NOMO-1 treated with DMSO at 0.1 percent for 48 hours (cell line): ENCODE measurements around the gene RAB3IL1.

Experiments used
- DNase-seq: peaks from one replicate; lab custom pipeline; 2025; ENCODE audit not compliant: unreplicated experiment; lab: John Stamatoyannopoulos, UW

RAB3IL1 gene

DNA sequence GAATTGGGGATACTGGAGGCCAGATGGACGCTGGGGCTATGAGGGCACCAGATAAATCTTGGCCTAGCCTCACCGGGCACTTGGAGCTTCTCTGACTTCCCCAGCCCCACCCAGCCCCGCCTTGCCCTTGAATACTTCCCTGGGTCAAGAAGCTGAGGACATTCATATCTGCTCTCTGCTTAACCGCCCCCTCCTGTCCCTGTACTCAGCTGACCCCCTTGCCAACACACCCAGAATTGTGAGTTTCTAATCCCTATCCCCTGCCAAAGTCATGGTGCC, 48.0 kb downstream of the RAB3IL1 start:
- no peak for DNase-seq

DNA sequence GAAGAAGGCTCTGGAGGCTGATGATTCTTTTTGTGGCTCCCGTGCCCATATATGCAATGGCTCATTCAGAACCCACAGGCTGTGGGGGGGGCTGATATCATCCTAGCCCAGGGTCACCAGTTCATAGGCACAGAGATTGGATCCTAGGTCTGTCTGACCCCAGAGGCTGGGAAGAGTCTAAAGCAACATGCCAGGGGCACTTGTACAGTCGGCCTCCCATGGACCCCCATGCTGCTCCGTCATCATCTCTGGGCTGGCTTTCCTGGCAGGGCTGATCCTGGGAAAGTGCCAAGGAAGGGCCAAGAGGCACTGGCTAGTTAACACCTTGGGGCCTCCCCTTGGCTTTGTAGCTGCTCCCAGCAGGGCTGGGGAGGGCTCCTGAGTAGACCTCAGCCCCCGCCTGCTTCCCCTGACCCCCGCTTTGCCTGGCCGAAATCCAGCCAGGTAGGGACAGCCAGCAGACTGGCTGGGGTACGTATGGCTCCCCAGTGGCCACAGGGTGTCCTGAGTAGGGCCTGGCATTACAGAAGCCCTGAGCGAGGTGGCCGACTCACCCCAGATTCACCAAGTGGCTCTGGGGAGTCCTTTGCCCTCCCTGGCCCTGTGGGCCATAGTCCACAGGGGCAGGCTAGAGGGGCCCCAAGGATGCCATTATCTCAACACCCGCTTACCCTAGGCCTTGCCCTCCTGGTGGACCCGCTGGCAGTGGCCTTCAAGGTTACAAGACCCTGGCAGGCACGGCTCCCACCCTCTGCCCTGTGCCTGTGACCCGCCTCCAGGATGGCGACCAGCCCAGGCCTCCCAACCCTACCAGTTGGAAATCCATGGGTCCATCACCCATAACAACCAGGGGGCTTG, 48.6 kb downstream of the RAB3IL1 start:
- DNase-seq: no peak

DNA sequence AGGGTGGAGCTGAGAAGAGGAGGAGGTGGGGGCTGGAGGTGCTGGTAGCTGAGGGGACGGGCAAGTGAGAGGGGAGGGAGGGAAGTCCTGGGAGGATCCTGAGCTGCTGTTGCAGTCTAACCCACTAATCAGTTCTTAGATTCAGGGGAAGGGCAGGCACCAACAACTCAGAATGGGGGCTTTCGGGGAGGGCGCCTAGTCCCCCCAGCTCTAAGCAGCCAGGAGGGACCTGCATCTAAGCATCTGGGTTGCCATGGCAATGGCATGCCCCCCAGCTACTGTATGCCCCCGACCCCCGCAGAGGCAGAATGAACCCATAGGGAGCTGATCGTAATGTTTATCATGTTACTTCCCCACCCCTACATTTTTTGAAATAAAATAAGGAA, 50.4 kb downstream of the RAB3IL1 start:
- DNase-seq: no peak

DNA sequence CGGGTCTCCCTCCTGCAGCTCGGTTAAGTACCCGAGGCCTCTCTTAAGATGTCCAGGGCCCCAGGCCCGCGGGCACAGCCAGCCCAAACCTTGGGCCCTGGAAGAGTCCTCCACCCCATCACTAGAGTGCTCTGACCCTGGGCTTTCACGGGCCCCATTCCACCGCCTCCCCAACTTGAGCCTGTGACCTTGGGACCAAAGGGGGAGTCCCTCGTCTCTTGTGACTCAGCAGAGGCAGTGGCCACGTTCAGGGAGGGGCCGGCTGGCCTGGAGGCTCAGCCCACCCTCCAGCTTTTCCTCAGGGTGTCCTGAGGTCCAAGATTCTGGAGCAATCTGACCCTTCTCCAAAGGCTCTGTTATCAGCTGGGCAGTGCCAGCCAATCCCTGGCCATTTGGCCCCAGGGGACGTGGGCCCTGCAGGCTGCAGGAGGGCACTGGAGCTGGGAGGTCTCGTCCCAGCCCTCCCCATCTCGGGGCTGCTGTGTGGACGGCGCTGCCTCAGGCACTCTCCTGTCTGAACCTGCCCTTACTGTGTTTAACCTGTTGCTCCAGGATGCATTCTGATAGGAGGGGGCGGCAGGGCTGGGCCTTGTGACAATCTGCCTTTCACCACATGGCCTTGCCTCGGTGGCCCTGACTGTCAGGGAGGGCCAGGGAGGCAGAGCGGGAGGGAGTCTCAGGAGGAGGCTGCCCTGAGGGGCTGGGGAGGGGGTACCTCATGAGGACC, 51.0 kb downstream of the RAB3IL1 start:
- no peak for DNase-seq

DNA sequence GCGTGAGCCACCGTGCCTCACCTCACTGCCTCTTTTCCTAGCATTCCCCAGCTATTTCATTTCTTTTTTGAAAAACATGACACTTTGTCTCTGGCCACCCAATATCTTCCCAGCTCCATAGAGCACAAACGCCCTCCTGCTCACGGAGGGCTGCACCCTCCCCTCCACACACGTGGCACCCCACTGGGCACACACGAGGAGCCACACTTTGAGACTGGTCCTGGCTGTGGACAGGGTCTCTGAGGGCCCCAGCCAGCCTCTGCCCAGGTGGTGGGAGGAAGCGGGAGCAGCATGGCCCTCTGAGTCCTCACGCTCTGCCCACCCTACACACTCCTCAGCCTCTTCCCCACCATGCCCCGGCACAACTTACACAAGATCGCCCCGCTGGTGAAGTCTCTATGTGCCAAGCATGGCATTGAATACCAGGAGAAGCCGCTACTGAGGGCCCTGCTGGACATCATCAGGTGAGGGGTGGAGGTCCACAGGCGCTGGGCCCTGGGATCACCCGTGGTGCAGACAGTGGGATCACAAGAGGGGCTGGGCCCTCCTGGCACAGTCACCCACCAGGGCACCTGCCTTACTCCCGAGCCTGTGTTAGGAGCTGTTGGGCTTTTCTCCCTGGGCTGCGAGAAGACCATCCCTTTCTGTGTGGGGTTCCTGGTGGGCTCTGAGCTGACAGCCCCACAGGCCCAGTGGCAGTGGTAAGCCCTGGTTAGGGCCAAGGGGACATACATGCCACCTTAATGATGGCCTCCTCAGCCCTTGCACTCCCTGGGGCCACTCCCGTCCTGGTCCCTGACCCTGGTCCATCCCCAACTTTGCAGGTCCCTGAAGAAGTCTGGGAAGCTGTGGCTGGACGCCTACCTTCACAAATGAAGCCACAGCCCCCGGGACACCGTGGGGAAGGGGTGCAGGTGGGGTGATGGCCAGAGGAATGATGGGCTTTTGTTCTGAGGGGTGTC, 52.3 kb downstream of the RAB3IL1 start:
- no peak for DNase-seq

- DNase-seq: no peak
These were observed 53.8 kb downstream of the RAB3IL1 start for GRCh38 chr11:61863548-61864081.

DNA sequence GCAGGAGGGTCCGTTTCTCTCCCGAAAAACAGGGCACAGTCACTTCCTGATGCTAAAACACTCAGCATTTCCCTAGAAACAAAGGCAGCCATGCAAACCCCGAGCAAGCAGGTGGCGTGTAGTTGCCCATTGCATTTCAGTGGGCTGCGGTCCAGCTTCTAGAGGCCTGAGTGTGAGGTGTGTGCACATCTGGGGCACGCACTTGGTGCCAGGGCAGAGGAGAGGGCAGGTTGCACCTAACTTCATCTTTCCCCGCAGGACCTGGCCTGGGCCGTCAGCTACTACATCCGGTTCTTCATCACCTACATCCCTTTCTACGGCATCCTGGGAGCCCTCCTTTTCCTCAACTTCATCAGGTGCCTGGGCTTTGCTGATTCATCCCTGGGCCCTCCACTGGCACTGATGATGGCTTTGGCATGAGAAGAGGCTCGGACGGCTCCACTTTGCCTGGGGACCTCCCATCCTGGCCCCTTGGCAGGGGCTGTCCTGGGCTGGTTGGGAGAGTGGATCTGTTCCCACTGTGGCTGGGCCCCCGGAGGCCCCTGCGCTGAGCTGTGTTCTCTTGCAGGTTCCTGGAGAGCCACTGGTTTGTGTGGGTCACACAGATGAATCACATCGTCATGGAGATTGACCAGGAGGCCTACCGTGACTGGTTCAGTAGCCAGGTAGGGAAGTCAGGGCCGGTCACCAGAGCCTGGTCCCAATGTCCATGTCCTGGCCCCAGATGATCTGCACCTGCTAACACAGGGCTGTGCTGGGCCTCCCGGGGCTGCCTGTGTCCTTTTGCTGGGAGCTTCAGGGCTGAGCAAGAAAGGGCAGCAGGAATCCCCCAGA, 54.4 kb downstream of the RAB3IL1 start:
- DNase-seq: no peak

GRCh38 chr11:61861634-61862033, 55.7 kb downstream of the RAB3IL1 start:
- no peak for DNase-seq

- no peak for DNase-seq
These were observed 57.1 kb downstream of the RAB3IL1 start for GRCh38 chr11:61860054-61860903.

GRCh38 chr11:61855939-61856680, 61.3 kb downstream of the RAB3IL1 start:
- no peak for DNase-seq

DNA sequence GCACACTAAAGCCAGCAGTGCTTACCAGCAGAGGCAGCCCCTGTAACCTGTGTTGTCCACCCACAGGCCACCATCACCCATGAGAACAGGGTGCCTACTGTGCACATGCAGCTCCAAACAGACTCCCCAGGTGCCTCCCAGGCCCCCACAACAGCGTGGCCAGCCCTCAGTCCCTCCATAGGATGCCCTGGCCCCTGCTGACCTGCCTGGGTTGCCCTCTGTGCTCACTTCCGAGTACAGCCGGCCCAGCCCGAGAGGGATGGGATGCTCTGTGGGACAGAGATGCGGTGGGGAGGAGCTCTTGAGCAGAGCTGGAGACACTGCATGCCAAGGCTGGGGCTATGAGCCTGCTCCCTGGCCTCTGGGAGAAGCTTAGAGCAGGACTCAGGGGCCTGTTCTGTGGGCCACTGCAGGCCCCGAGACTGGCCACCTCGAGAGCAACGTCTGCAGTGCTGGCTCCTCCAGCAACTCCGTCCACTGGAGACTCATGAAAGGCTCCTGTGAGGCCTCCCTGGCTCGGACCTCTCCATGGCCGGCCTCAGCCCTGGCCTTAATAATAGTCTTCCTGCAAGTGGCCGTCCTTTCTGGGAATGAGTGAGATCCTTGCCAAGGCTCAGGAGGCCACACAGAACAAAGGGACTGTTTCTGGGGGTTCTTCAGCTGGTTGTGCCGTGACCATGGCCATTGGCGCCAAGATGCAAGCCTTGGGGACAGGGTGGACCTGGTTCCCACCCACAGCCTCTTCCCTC, 62.2 kb downstream of the RAB3IL1 start:
- no peak for DNase-seq

- no peak for DNase-seq
These were observed 63.0 kb downstream of the RAB3IL1 start for GRCh38 chr11:61854206-61854895.

DNA sequence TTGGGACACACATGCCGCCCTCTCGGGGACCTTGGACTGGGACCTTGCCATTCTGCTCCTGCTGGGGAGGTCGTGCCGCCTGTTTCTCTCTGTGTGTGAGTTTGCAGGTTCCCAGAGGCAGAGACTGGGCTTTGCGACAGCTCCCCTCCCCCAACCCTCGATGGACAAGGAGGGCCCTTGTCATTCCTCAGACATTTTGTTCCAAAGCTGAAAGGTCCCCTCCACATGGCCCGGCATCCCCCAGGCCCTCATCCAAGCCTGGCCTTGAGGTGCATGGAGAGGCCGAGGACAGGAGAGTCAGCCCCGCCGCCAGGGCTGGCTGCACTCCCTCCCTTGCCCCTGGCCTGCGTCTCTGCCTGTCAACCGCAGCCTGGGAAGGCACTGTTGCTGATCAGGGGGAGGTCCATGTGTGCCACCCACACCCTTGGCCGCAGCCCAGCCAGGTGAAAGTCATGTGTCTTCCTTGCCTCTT, 63.6 kb downstream of the RAB3IL1 start:
- DNase-seq: no peak

GRCh38 chr11:61851900-61852295, 65.5 kb downstream of the RAB3IL1 start:
- no peak for DNase-seq

DNA sequence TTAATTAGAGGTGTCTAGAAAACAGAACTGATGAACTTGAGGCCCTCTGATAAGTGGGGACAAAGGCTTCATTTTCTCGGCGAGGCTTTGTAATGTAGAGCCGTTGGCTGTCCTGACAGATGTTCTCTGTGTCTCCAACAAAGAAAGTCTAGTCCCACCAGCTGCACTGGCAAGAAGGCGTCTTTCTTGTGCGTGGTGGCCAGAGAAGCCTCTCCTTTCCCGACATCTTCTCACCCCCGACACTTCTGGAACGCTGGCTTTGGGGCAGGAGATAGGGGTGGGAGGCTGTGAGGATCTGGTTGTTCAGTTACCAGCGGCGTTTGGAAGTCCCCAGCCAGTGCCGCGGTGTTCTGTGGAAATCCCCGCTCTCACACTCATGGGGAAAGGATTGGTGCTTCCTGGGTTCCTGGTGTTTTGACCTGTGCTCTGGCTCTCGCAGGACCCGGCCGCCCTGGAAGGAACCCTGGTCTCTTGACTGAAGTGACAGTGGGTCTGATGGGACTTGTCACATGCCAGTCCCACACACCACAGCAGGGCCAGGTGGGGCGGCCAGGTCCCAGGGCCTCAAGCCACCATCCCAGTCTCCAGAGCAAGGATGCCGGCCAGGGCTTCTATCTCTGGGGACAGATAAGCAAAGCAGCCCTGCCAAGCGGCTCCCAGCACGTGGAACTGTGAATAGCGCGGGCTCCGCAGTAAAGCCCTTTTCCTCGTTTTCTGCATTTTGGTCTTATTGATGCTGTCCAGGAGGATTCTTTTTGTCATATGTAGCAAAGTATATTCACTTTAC, 66.1 kb downstream of the RAB3IL1 start:
- DNase-seq: no peak

GRCh38 chr11:61850687-61851086, 66.7 kb downstream of the RAB3IL1 start:
- DNase-seq: no peak

DNA sequence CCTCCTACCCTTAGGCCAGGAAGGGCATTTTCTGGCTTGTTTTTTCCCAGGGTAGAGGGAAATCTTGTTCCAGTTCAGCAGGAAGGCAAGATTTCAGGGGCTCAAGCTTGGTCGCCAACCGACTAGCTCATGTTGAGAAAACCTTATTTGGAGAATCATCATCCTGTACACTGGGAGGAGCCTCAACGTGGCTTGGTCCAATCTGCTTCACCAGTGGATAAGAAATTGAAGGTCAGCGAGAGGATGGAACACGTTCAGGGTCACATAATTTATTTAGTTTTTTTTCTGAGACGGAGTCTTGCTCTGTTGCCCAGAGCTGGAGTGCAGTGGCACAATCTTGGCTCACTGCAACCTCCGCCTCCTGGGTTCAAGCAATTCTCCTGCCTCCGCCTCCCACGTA, 68.7 kb downstream of the RAB3IL1 start:
- DNase-seq: no peak
